ENCODE measurements around the gene RIPK1.
"Not testable (repeated sequence)": the region's sequence is repeated elsewhere in the genome, so short reads cannot be mapped to it uniquely, and the experiment has no call there.

GRCh38 chr6:3028156-3028555 is 40.1 kb upstream of the RIPK1 start:
- not testable (repeated sequence) for TF ChIP-seq POLR2A, CTCF (IDR thresholded peaks at IDR 0.05)

All from thyroid gland (tissue), 4 donors.